IMR-90 (cell line): Measurements from ENCODE around the gene KCNAB2.

Experiments used
- BHLHE40 ChIP-seq: fragments of 150-350 bp; IDR thresholded peaks from 2 replicates; pipeline ENCODE4 v1.6.1; 2016; ENCODE audit warnings: mild to moderate bottlenecking, low read depth, low read length
- CEBPB ChIP-seq: IDR thresholded peaks from 2 replicates; pipeline ENCODE4 v1.6.1; 2012; ENCODE audit warnings: low read depth, low read length, improper control_type of control experiment
- CTCF ChIP-seq: conservative IDR thresholded peaks from 2 replicates; pipeline ENCODE4 v1.5.1; 2012; ENCODE audit warnings: mild to moderate bottlenecking, low read depth, low read length, improper control_type of control experiment
- ELK1 ChIP-seq: fragments of 150-350 bp; IDR thresholded peaks from 2 replicates; pipeline ENCODE4 v1.6.1; 2016; ENCODE audit warnings: low read depth, mild to moderate bottlenecking, low read length, moderate library complexity, borderline replicate concordance
- FOS ChIP-seq: fragments of 150-350 bp; IDR thresholded peaks from 2 replicates; pipeline ENCODE4 v1.6.1; 2016; ENCODE audit warnings: low read depth, low read length
- MAFK ChIP-seq: IDR thresholded peaks from 2 replicates; pipeline ENCODE4 v1.6.1; 2012; ENCODE audit warnings: low read depth, low read length, improper control_type of control experiment
- MAZ ChIP-seq: IDR thresholded peaks from 2 replicates; pipeline ENCODE4 v1.6.1; 2012; ENCODE audit warnings: low read depth, mild to moderate bottlenecking, low read length, improper control_type of control experiment, moderate library complexity, borderline replicate concordance
- NFE2L2 ChIP-seq: fragments of 150-350 bp; IDR thresholded peaks from 2 replicates; pipeline ENCODE4 v1.6.1; 2016; ENCODE audit warnings: low read depth, mild to moderate bottlenecking, low read length
- POLR2A ChIP-seq: IDR thresholded peaks from 2 replicates; pipeline ENCODE4 v1.6.1; 2012; ENCODE audit warnings: mild to moderate bottlenecking, low read depth, low read length
- RAD21 ChIP-seq: IDR thresholded peaks from 2 replicates; pipeline ENCODE4 v1.6.1; 2012; ENCODE audit warnings: low read length, improper control_type of control experiment
- RCOR1 ChIP-seq: IDR thresholded peaks from 2 replicates; pipeline ENCODE4 v1.6.1; 2012; ENCODE audit warnings: mild to moderate bottlenecking, low read length, improper control_type of control experiment; ENCODE audit not compliant: insufficient replicate concordance
- RFX5 ChIP-seq: IDR thresholded peaks from 2 replicates; pipeline ENCODE4 v1.8.0; 2012; ENCODE audit warnings: low read depth, mild to moderate bottlenecking, low read length, moderate library complexity
- SMC3 ChIP-seq: fragments of 150-350 bp; IDR thresholded peaks from 2 replicates; pipeline ENCODE4 v1.6.1; 2016; ENCODE audit warnings: low read depth, mild to moderate bottlenecking, antibody characterized with exemption, low read length, moderate library complexity
- USF2 ChIP-seq: fragments of 150-350 bp; IDR thresholded peaks from 2 replicates; pipeline ENCODE4 v1.6.1; 2017; ENCODE audit warnings: mild to moderate bottlenecking, antibody characterized with exemption, low read length, low read depth

GRCh38 chr1:6108937-6109614 lies 63.4 kb downstream of the KCNAB2 start:
- TF ChIP-seq CTCF (peak; percentile 56), RCOR1 (no peak), MAFK (no peak), FOS (no peak), ELK1 (no peak), RAD21 (peak; percentile 62), POLR2A (no peak), CEBPB (no peak), USF2 (no peak), MAZ (no peak), NFE2L2 (no peak), SMC3 (peak; percentile 61), RFX5 (no peak), BHLHE40 (no peak)
